ENCODE results near the gene BTNL2. TPM values are rescaled to one million over a fixed set of nuclear protein-coding genes. Genes with fewer than 3 reads are reported as not detected.

BTNL2 gene, protein sequence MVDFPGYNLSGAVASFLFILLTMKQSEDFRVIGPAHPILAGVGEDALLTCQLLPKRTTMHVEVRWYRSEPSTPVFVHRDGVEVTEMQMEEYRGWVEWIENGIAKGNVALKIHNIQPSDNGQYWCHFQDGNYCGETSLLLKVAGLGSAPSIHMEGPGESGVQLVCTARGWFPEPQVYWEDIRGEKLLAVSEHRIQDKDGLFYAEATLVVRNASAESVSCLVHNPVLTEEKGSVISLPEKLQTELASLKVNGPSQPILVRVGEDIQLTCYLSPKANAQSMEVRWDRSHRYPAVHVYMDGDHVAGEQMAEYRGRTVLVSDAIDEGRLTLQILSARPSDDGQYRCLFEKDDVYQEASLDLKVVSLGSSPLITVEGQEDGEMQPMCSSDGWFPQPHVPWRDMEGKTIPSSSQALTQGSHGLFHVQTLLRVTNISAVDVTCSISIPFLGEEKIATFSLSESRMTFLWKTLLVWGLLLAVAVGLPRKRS
- total RNA-seq, result 0.63 TPM in 1 of 2 replicates, not detected in the other

DNA sequence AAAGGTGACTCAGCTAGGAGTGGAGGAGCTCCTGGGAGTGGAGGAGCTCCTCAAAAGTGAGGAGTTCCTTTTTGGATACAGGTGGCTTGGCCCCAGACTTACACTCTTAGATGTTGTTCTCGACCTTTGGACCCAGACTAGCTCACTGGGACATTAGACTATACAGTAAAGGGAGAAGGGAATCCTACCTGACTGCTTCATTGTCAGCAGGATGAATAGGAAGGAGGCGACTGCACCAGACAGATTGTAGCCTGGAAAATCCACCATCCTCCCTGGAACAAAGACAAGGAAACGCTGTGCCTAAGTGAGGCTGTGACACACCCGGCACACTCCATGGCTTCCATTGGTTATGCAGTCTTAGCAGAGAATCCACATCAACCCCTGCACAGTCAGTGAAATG, at the start of gene BTNL2:
BTNL2 (minus strand) TSS at position 325 of the 400 bp plus-strand sequence; CDS start at position 267, 58 bp downstream.
- TF ChIP-seq, protein P1, sequence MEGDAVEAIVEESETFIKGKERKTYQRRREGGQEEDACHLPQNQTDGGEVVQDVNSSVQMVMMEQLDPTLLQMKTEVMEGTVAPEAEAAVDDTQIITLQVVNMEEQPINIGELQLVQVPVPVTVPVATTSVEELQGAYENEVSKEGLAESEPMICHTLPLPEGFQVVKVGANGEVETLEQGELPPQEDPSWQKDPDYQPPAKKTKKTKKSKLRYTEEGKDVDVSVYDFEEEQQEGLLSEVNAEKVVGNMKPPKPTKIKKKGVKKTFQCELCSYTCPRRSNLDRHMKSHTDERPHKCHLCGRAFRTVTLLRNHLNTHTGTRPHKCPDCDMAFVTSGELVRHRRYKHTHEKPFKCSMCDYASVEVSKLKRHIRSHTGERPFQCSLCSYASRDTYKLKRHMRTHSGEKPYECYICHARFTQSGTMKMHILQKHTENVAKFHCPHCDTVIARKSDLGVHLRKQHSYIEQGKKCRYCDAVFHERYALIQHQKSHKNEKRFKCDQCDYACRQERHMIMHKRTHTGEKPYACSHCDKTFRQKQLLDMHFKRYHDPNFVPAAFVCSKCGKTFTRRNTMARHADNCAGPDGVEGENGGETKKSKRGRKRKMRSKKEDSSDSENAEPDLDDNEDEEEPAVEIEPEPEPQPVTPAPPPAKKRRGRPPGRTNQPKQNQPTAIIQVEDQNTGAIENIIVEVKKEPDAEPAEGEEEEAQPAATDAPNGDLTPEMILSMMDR (conservative IDR thresholded peaks at IDR 0.05; ENCODE audit: low read depth, low read length), result no peak
- DNase-seq (ENCODE audit: low read depth), result no peak
- no peak within 1 kb of the TSS for H3K4me3 ChIP-seq (ENCODE audit: low read depth, low read length)

DNA sequence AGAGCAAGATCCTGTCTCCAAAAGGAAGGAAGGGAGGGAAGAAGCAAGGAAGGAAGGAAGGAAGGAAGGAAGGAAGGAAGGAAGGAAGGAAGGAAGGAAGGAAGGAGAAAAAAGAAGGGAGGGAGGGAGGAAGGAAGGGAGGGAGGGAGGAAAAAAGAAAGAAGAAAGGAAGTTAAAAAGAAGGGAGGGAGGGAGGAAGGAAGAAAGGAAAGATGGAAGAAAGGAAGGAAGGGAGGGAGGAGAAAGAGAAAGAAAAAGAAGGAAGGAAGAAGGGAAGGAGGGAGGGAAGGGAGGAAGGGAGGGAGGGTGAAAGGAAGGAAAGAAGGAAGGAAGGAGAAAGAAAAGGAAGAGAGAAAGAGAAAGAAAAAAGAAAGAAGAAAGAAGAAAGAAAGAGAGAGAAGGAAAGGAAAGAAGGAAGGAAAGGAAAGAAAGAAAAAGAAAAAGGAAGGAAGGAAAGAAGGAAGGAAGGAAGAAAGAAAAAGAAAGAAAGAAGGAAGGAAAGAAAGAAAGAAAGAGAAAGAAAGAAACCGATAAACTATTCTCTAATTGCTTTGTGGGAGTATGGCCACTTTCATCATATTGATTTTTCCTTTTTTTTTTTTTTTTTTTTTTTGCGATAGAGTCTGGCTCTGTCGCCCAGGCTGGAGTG, 42.2 kb upstream of the BTNL2 start:
- no peak overlapping the region for H3K4me3 ChIP-seq (ENCODE audit: low read depth, low read length)
- TF ChIP-seq, protein P1 (conservative IDR thresholded peaks at IDR 0.05; ENCODE audit: low read depth, low read length), result no peak
- DNase-seq (ENCODE audit: low read depth), result no peak

DNA sequence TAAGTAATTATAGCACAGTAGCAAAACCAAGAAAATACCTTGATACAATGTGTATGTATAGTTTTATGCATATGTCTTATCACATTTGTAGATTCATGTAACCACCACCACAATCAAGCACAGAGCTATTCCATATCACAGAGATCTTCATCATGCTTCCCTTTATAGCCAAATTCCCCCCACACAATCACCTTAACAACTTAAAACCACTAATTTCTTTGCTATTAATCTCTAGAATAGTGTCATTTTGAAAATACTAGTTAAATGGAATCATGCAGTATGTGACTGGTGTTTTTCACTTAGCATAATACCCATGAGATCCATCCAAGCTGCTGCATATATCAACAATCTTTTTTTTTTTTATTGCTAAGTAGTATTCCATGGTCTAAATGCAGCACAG, 41.0 kb upstream of the BTNL2 start:
- TF ChIP-seq, protein P1 (conservative IDR thresholded peaks at IDR 0.05; ENCODE audit: low read depth, low read length), result no peak
- DNase-seq (ENCODE audit: low read depth), result no peak
- no peak overlapping the region for H3K4me3 ChIP-seq (ENCODE audit: low read depth, low read length)

DNA sequence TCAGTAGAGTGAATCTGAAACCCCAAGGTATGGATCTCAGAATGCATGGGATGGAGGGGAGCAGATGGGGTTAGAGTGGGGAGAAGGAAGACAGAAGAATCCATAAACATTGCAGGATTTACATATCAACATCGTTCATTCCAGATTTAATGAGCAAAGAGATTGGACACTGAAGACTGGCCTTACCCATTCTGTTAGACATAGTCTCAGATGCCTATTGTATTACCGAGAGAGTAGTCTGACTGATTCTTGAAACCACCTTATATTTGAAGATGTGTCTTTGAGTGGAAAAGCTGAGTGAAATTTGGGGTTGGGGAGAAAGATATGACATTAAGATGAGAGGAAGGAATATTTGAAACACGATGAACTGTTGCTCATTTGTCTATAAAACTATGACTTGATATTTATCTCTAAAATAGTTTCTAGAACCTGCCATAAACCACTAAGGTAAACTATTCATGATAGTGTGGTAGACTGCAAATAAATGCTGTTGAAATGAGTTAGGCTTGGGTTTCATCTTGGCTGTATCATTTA, 38.4 kb upstream of the BTNL2 start:
- H3K4me3 ChIP-seq (ENCODE audit: low read depth, low read length), result no peak overlapping the region
- DNase-seq (ENCODE audit: low read depth), result no peak
- TF ChIP-seq, protein P1 (conservative IDR thresholded peaks at IDR 0.05; ENCODE audit: low read depth, low read length), result no peak

DNA sequence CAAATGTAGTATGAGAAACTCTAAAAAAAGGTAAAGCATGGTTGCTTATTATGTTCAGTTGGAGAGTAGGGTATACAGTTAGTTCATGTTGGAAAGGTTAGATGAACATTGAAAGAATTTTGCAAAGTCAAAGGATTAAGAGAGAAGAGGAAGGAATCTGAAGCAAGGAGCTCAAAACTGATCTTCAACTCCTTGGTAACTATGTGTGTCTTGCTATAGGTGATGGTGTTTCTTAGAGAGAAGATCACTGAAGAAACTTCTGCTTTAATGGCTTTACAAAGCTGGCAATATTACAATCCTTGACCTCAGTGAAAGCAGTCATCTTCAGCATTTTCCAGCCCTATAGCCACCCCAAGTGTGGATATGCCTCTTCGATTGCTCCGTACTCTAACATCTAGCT, 37.5 kb upstream of the BTNL2 start:
- no peak for DNase-seq (ENCODE audit: low read depth)
- TF ChIP-seq, protein P1 (conservative IDR thresholded peaks at IDR 0.05; ENCODE audit: low read depth, low read length), result no peak

DNA sequence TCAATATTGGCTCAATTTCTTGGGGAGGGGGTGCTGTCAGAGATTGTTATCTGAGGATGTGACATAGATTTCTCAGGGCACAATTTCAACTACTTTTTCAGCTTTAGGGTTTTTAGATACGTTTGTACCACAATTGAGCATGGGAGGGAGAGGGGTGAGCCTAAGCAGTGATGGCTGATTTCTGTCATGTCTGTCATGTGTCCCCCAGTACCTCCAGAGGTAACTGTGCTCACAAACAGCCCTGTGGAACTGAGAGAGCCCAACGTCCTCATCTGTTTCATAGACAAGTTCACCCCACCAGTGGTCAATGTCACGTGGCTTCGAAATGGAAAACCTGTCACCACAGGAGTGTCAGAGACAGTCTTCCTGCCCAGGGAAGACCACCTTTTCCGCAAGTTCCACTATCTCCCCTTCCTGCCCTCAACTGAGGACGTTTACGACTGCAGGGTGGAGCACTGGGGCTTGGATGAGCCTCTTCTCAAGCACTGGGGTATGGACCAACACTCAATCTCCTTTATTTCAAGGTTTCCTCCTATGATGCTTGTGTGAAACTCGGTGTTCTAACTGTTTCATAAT, 36.1 kb upstream of the BTNL2 start:
- no peak for DNase-seq (ENCODE audit: low read depth)
- H3K4me3 ChIP-seq (ENCODE audit: low read depth, low read length), result no peak overlapping the region
- TF ChIP-seq, protein P1 (conservative IDR thresholded peaks at IDR 0.05; ENCODE audit: low read depth, low read length), result no peak

More for the DNA sequence above, 37.5 kb upstream of the BTNL2 start:
- H3K4me3 ChIP-seq (ENCODE audit: low read depth, low read length), result no peak overlapping the region
